Middle frontal gyrus (tissue), 1 donor: Measurements from ENCODE around the gene ETS1.

Experiments used
- DNase-seq: peaks from one replicate; pipeline ENCODE4 v3.0.0-alpha.2; 2015; ENCODE audit warnings: low spot score; ENCODE audit errors: extremely low spot score

ETS1 gene

GRCh38 chr11:128487978-128488377 is 99.4 kb downstream of the ETS1 start:
- DNase-seq: no peak

GRCh38 chr11:128484172-128484571 is 103.2 kb downstream of the ETS1 start:
- DNase-seq: no peak

GRCh38 chr11:128483211-128483788 is 104.1 kb downstream of the ETS1 start:
- no peak for DNase-seq

GRCh38 chr11:128482512-128483191 is 104.7 kb downstream of the ETS1 start:
- no peak for DNase-seq

- DNase-seq: no peak
These were observed 105.3 kb downstream of the ETS1 start for GRCh38 chr11:128482092-128482491.

- no peak for DNase-seq
These were observed 106.2 kb downstream of the ETS1 start for GRCh38 chr11:128481135-128481534.

GRCh38 chr11:128480665-128481064 is 106.7 kb downstream of the ETS1 start:
- no peak for DNase-seq

- no peak for DNase-seq
These were observed 107.3 kb downstream of the ETS1 start for GRCh38 chr11:128480066-128480465.

GRCh38 chr11:128479144-128479543 is 108.2 kb downstream of the ETS1 start:
- DNase-seq: no peak

- DNase-seq: no peak
These were observed 109.1 kb downstream of the ETS1 start for GRCh38 chr11:128478305-128478704.

- DNase-seq: no peak
These were observed 109.5 kb downstream of the ETS1 start for GRCh38 chr11:128477811-128478210.

GRCh38 chr11:128477278-128477677 is 110.1 kb downstream of the ETS1 start:
- no peak for DNase-seq

GRCh38 chr11:128476729-128477128 is 110.6 kb downstream of the ETS1 start:
- DNase-seq: no peak

GRCh38 chr11:128476049-128476448 is 111.3 kb downstream of the ETS1 start:
- no peak for DNase-seq

- DNase-seq: no peak
These were observed 113.1 kb downstream of the ETS1 start for GRCh38 chr11:128474036-128474874.

GRCh38 chr11:128473636-128474035 is 113.7 kb downstream of the ETS1 start:
- DNase-seq: no peak

GRCh38 chr11:128472128-128473089 is 114.9 kb downstream of the ETS1 start:
- no peak for DNase-seq

- DNase-seq: no peak
These were observed 116.2 kb downstream of the ETS1 start for GRCh38 chr11:128471138-128471661.

GRCh38 chr11:128470081-128470480 is 117.3 kb downstream of the ETS1 start:
- no peak for DNase-seq

- no peak for DNase-seq
These were observed 118.1 kb downstream of the ETS1 start for GRCh38 chr11:128469220-128469619.

GRCh38 chr11:128468111-128468510 is 119.2 kb downstream of the ETS1 start:
- DNase-seq: no peak
